ENCODE data around the gene TMEM171. TPM values are rescaled to one million over a fixed set of nuclear protein-coding genes. Genes with fewer than 3 reads are reported as not detected.

TMEM171 gene
- total and polyA plus RNA-seq, 2 of the 8 experiments (the other 6 are each of a cell fraction or from before 2014, with no cell fraction given) = 1.0 to 2.2 TPM

DNA sequence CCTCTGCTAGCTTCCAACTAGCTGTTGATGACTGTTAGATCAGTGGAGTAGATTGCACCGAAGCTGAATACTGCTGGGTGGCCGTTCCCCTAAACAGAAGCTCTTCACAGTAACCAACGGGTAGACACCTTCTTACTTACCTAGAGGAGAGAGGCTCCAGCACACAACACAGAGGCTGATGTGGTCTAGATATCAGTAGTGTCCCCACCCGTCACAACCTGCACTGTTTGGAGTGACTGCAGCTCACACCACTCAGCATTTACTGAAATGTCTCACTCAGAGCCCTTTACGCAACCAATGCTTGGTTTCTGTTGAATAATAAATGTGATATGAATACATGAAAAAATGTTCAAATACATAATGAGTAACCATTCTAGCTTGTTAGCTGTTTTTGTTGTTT, 57.9 kb downstream of the TMEM171 start:
- Histone ChIP-seq H2BK15ac (ENCODE audit: low read length) (no peak overlapping the region), H3K56ac (replicated peaks; ENCODE audit: insufficient read length, low read depth, low read length) (no peak overlapping the region), H3K18ac (ENCODE audit: extremely low read depth, low read length) (no peak overlapping the region), H3K9ac (replicated peaks in 1 of 4; ENCODE audit: extremely low read depth in 1 of 4, low read depth in 3 of 4, low read length in 3 of 4) (no peak overlapping the region), H3K23me2 (ENCODE audit: low read depth, low read length) (no peaks in the 10 kb centered on the region), H3K27me3 (replicated peaks in 1 of 4; ENCODE audit: control insufficient read depth in 3 of 4, extremely low read depth in 1 of 4, insufficient read depth in 3 of 4, low read length in 3 of 4) (no peaks in the 10 kb centered on the region), H4K91ac (replicated peaks; ENCODE audit: insufficient read length, low read length) (no peak overlapping the region), H2BK20ac (ENCODE audit: low read length) (no peak overlapping the region), H3K4me1 (replicated peaks in 1 of 4; ENCODE audit: control insufficient read depth in 3 of 4, insufficient read depth in 4 of 4, low read length in 3 of 4) (no peaks in the 10 kb centered on the region), H3K79me1 (ENCODE audit: low read depth, low read length) (no peaks in the 10 kb centered on the region), H3K4me3 (ENCODE audit: extremely low read depth in 1 of 4, insufficient read depth in 2 of 4, low read depth in 3 of 4, low read length in 4 of 4) (no peak overlapping the region), H3K36me3 (ENCODE audit: control insufficient read depth in 2 of 4, insufficient read depth in 4 of 4, low read length in 3 of 4) (no peaks in the 10 kb centered on the region), H3K9me3 (ENCODE audit: insufficient read depth in 2 of 2, low read depth in 1 of 2, low read length in 1 of 2) (no peaks in the 10 kb centered on the region), H2BK12ac (ENCODE audit: low read depth, low read length) (no peak overlapping the region), H4K8ac (ENCODE audit: extremely low read depth, insufficient read depth, low read length) (no peak overlapping the region), H3K4ac (replicated peaks; ENCODE audit: insufficient read length, low read depth, low read length) (no peak overlapping the region), H3K14ac (ENCODE audit: insufficient read length) (no peak overlapping the region), H2BK120ac (replicated peaks; ENCODE audit: low read depth, low read length) (no peak overlapping the region), H3K79me2 (ENCODE audit: control insufficient read depth in 1 of 2, insufficient read depth in 2 of 2, low read length in 2 of 2) (no peaks in the 10 kb centered on the region), H3K23ac (ENCODE audit: insufficient read length) (no peak overlapping the region), H4K20me1 (replicated peaks in 1 of 2; ENCODE audit: control insufficient read depth in 1 of 2, insufficient read depth in 2 of 2, low read length in 2 of 2) (no peaks in the 10 kb centered on the region), H3K4me2 (ENCODE audit: insufficient read depth in 1 of 2, low read depth in 2 of 2, low read length in 2 of 2) (no peak overlapping the region), H2AK5ac (ENCODE audit: low read depth, low read length) (no peak overlapping the region), H2BK5ac (ENCODE audit: low read depth, low read length) (no peak overlapping the region), H2AFZ (ENCODE audit: low read length) (no peak overlapping the region), H4K5ac (ENCODE audit: insufficient read length, low read depth, low read length) (no peak overlapping the region), H3K27ac (ENCODE audit: low read depth, low read length) (no peak overlapping the region)
- 85% methylated on average over 5 of the region's 5 CpGs; no CpG with 5 or more reads in 1 of the 2 experiments for WGBS, 2 experiments (ENCODE audit: extremely low coverage in 1 of 2, insufficient coverage in 1 of 2, insufficient read length in 1 of 2, insufficient replicate concordance in 2 of 2, low coverage in 1 of 2, low lambda C conversion rate in 2 of 2, missing lambda C conversion rate in 1 of 2)
- TF ChIP-seq SAP30 (IDR thresholded peaks at IDR 0.05; ENCODE audit: insufficient read depth, insufficient replicate concordance, low read length) = no peak
- no peak for TF ChIP-seq TAF1 (IDR thresholded peaks at IDR 0.05; ENCODE audit: low read depth, low read length)
- no peak for TF ChIP-seq CREB1 (IDR thresholded peaks at IDR 0.05)
- TF ChIP-seq BACH1 (IDR thresholded peaks at IDR 0.05; ENCODE audit: low read length) = no peak
- no peak for TF ChIP-seq GTF2F1 (IDR thresholded peaks at IDR 0.05; ENCODE audit: borderline replicate concordance, low read depth, low read length)
- no peak for TF ChIP-seq RFX5 (IDR thresholded peaks at IDR 0.05; ENCODE audit: borderline replicate concordance, low read depth, low read length)
- TF ChIP-seq KDM1A (IDR thresholded peaks at IDR 0.05; ENCODE audit: borderline replicate concordance, low read length) = no peak
- no peak for TF ChIP-seq MAFK (IDR thresholded peaks at IDR 0.05; ENCODE audit: low read depth, low read length)
- no peak for TF ChIP-seq POLR2AphosphoS5 (IDR thresholded peaks at IDR 0.05; ENCODE audit: low read depth, low read length)
- no peak for TF ChIP-seq SIN3A (conservative IDR thresholded peaks at IDR 0.05 in 1 of 2, IDR thresholded peaks at IDR 0.05 in 1 of 2; ENCODE audit: low read depth in 1 of 2, low read length in 2 of 2)
- TF ChIP-seq JUND (IDR thresholded peaks at IDR 0.05; ENCODE audit: low read length) = no peak
- no peak for TF ChIP-seq CBX5 (IDR thresholded peaks at IDR 0.05; ENCODE audit: low read depth, low read length)
- no peak for TF ChIP-seq KDM4A (IDR thresholded peaks at IDR 0.05; ENCODE audit: low read depth, low read length, severe bottlenecking)
- no peak for TF ChIP-seq EZH2 (IDR thresholded peaks at IDR 0.05; ENCODE audit: low read depth, low read length, severe bottlenecking)
- POLR2A ChIA-PET (ENCODE audit: partially characterized antibody) = no interaction called here
- FAIRE-seq (no peak), DNase-seq (ENCODE audit: low read depth in 1 of 2, low spot score in 2 of 2) (no peak)
- CTCF ChIA-PET (ENCODE audit: partially characterized antibody) = interaction anchor here (0.6 to 2.3 kb wide), 9 partner anchors 9 to 95 kb away, joined by 3 to 17 read pairs (median 3); no protein-coding TSS in a partner anchor
